ENCODE measurements around the gene MAP3K20. TPM values are rescaled to one million over a fixed set of nuclear protein-coding genes. Genes with fewer than 3 reads are reported as not detected.

The MAP3K20 gene
- polyA plus RNA-seq, 1 of the 3 experiments (the other 2 are of a cell fraction) = 8.5 TPM

GRCh38 chr2:173296235-173296634, 220.6 kb downstream of the MAP3K20 start:
- Histone ChIP-seq H3K9me3 (no peaks in the 10 kb centered on the region), H3K9me2 (no peaks in the 10 kb centered on the region), H3K4me1 (ENCODE audit: control insufficient read depth in 1 of 2, insufficient read depth in 2 of 2, low read depth in 1 of 2, low read length in 1 of 2) (no peaks in the 10 kb centered on the region), H3K4me3 (ENCODE audit: low read depth in 2 of 2, low read length in 1 of 2) (no peak overlapping the region), H4K20me1 (ENCODE audit: insufficient read depth) (no peaks in the 10 kb centered on the region), H3K27me3 (ENCODE audit: insufficient read depth) (no peaks in the 10 kb centered on the region), H3K79me2 (ENCODE audit: insufficient read depth) (no peaks in the 10 kb centered on the region), H3K27ac (ENCODE audit: low read depth in 2 of 2, low read length in 1 of 2) (no peak overlapping the region), H3F3A (replicated peaks; ENCODE audit: insufficient read depth) (no peaks in the 10 kb centered on the region), H3K36me3 (replicated peaks in 1 of 2; ENCODE audit: control insufficient read depth in 1 of 2, insufficient read depth in 2 of 2, low read length in 1 of 2) (no peaks in the 10 kb centered on the region), H2AFZ (ENCODE audit: low read depth) (no peak overlapping the region), H3K4me2 (no peak overlapping the region), H3K9ac (no peak overlapping the region)
- TF ChIP-seq USF2 (IDR thresholded peaks at IDR 0.05; ENCODE audit: borderline replicate concordance, low read depth, low read length) = no peak
- 57% methylated on average over 2 of the region's 2 CpGs for WGBS (ENCODE audit: low lambda C conversion rate)
- no peak for DNase-seq
- ChIA-PET POLR2A (no interaction called here), CTCF (no interaction called here)

- ChIA-PET CTCF (no interaction called here), POLR2A (no interaction called here)
- no peak for DNase-seq
These were observed 223.0 kb downstream of the MAP3K20 start for GRCh38 chr2:173298536-173299097.

More at GRCh38 chr2:173298536-173299097, 223.0 kb downstream of the MAP3K20 start:
- H3K27me3 ChIP-seq (ENCODE audit: insufficient read depth) = no peaks in the 10 kb centered on the region
- H3K4me2 ChIP-seq = no peak overlapping the region
- H3K36me3 ChIP-seq (replicated peaks in 1 of 2; ENCODE audit: control insufficient read depth in 1 of 2, insufficient read depth in 2 of 2, low read length in 1 of 2) = no peaks in the 10 kb centered on the region
- H3F3A ChIP-seq (replicated peaks; ENCODE audit: insufficient read depth) = no peaks in the 10 kb centered on the region
- no peaks in the 10 kb centered on the region for H3K9me2 ChIP-seq
- H3K9ac ChIP-seq = no peak overlapping the region
- H3K27ac ChIP-seq (ENCODE audit: low read depth in 2 of 2, low read length in 1 of 2) = no peak overlapping the region
- TF ChIP-seq EP300 (IDR thresholded peaks at IDR 0.05; ENCODE audit: borderline replicate concordance in 1 of 2, low read depth in 1 of 2, low read length in 1 of 2) = no peak
- TF ChIP-seq REST (IDR thresholded peaks at IDR 0.05; ENCODE audit: low read depth, low read length) = no peak
- no peak for TF ChIP-seq TEAD4 (IDR thresholded peaks at IDR 0.05; ENCODE audit: borderline replicate concordance, insufficient read depth)
- TF ChIP-seq, protein P1, sequence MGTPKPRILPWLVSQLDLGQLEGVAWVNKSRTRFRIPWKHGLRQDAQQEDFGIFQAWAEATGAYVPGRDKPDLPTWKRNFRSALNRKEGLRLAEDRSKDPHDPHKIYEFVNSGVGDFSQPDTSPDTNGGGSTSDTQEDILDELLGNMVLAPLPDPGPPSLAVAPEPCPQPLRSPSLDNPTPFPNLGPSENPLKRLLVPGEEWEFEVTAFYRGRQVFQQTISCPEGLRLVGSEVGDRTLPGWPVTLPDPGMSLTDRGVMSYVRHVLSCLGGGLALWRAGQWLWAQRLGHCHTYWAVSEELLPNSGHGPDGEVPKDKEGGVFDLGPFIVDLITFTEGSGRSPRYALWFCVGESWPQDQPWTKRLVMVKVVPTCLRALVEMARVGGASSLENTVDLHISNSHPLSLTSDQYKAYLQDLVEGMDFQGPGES (IDR thresholded peaks at IDR 0.05; ENCODE audit: low read depth, low read length) = no peak
- TF ChIP-seq EZH2phosphoT487 (IDR thresholded peaks at IDR 0.05; ENCODE audit: borderline replicate concordance, low read depth) = no peak
- no peak for TF ChIP-seq FOSL2 (IDR thresholded peaks at IDR 0.05; ENCODE audit: borderline replicate concordance, low read depth)
- no peak for TF ChIP-seq RCOR1 (IDR thresholded peaks at IDR 0.05; ENCODE audit: low read length)
- TF ChIP-seq YY1 (IDR thresholded peaks at IDR 0.05; ENCODE audit: low read depth) = no peak
- TF ChIP-seq FOXJ3 (CRISPR knock-in tag; IDR thresholded peaks at IDR 0.05) = no peak
- no peak for TF ChIP-seq ELF1 (IDR thresholded peaks at IDR 0.05)
- no peak for TF ChIP-seq CHD2 (IDR thresholded peaks at IDR 0.05; ENCODE audit: low read length, partially characterized antibody)
- no peak for TF ChIP-seq SIN3A (IDR thresholded peaks at IDR 0.05; ENCODE audit: borderline replicate concordance, low read depth, low read length)
- no peak overlapping the region for H2AFZ ChIP-seq (ENCODE audit: low read depth)
- H3K79me2 ChIP-seq (ENCODE audit: insufficient read depth) = no peaks in the 10 kb centered on the region
- H4K20me1 ChIP-seq (ENCODE audit: insufficient read depth) = no peaks in the 10 kb centered on the region
- 16% methylated on average over 5 of the region's 5 CpGs for WGBS (ENCODE audit: low lambda C conversion rate)
- H3K4me1 ChIP-seq (ENCODE audit: control insufficient read depth in 1 of 2, insufficient read depth in 2 of 2, low read depth in 1 of 2, low read length in 1 of 2) = no peaks in the 10 kb centered on the region
- no peak overlapping the region for H3K4me3 ChIP-seq (ENCODE audit: low read depth in 2 of 2, low read length in 1 of 2)
- no peaks in the 10 kb centered on the region for H3K9me3 ChIP-seq

Data from SK-N-SH (cell line).